HG03025 (cell line): ENCODE data around the gene TSHZ2.
"Not testable (repeated sequence)": the region's sequence is repeated elsewhere in the genome, so short reads cannot be mapped to it uniquely, and the experiment has no call there.

ENCODE experiments used
- ATAC-seq: cut with Tn5 transposase; IDR thresholded peaks from one replicate; pipeline ENCODE4 v1.9.1; 2021; ENCODE audit warnings: mild to moderate bottlenecking, moderate library complexity; ENCODE audit not compliant: unreplicated experiment, low FRiP score

Gene TSHZ2

GRCh38 chr20:53425941-53426340 lies 453.8 kb downstream of the TSHZ2 start:
- no peak for ATAC-seq

- no peak for ATAC-seq
Observed at GRCh38 chr20:53426766-53427312, 454.7 kb downstream of the TSHZ2 start.

GRCh38 chr20:53427951-53428350 lies 455.8 kb downstream of the TSHZ2 start:
- ATAC-seq = no peak

GRCh38 chr20:53428588-53428987 lies 456.4 kb downstream of the TSHZ2 start:
- no peak for ATAC-seq

GRCh38 chr20:53428996-53429395 lies 456.8 kb downstream of the TSHZ2 start:
- no peak for ATAC-seq

- ATAC-seq = no peak
Observed at GRCh38 chr20:53434662-53435061, 462.5 kb downstream of the TSHZ2 start.

- not testable (repeated sequence) for ATAC-seq
Observed at GRCh38 chr20:53436927-53437326, 464.8 kb downstream of the TSHZ2 start.

GRCh38 chr20:53438368-53438767 lies 466.2 kb downstream of the TSHZ2 start:
- ATAC-seq = no peak

GRCh38 chr20:53439046-53439445 lies 466.9 kb downstream of the TSHZ2 start:
- ATAC-seq = no peak

GRCh38 chr20:53439616-53440015 lies 467.5 kb downstream of the TSHZ2 start:
- ATAC-seq = no peak

GRCh38 chr20:53444401-53445149 lies 472.4 kb downstream of the TSHZ2 start:
- ATAC-seq = no peak

- ATAC-seq = no peak
Observed at GRCh38 chr20:53445321-53445731, 473.2 kb downstream of the TSHZ2 start.

- no peak for ATAC-seq
Observed at GRCh38 chr20:53445932-53446331, 473.8 kb downstream of the TSHZ2 start.

- ATAC-seq = no peak
Observed at GRCh38 chr20:53447316-53447715, 475.2 kb downstream of the TSHZ2 start.

GRCh38 chr20:53448426-53448825 lies 476.3 kb downstream of the TSHZ2 start:
- no peak for ATAC-seq

- no peak for ATAC-seq
Observed at GRCh38 chr20:53448875-53449274, 476.7 kb downstream of the TSHZ2 start.

GRCh38 chr20:53453076-53453475 lies 480.9 kb downstream of the TSHZ2 start:
- no peak for ATAC-seq

- no peak for ATAC-seq
Observed at GRCh38 chr20:53454675-53455276, 482.6 kb downstream of the TSHZ2 start.

GRCh38 chr20:53463101-53463972 lies 491.2 kb downstream of the TSHZ2 start:
- ATAC-seq = no peak

GRCh38 chr20:53466279-53466678 lies 494.1 kb downstream of the TSHZ2 start:
- ATAC-seq = no peak

- no peak for ATAC-seq
Observed at GRCh38 chr20:53468587-53468986, 496.4 kb downstream of the TSHZ2 start.
